NCI-H1694 treated with DMSO at 0.1 percent for 48 hours (cell line): ENCODE data around the gene GOLGA1.
A peak's percentile ranks its signal among the peaks of the same experiment; 100 is the strongest.
"Not testable (repeated sequence)": the region's sequence is repeated elsewhere in the genome, so short reads cannot be mapped to it uniquely, and the experiment has no call there.

Experiments
- DNase-seq: peaks from one replicate; lab custom pipeline; 2025; lab: John Stamatoyannopoulos, UW

GOLGA1 gene, protein sequence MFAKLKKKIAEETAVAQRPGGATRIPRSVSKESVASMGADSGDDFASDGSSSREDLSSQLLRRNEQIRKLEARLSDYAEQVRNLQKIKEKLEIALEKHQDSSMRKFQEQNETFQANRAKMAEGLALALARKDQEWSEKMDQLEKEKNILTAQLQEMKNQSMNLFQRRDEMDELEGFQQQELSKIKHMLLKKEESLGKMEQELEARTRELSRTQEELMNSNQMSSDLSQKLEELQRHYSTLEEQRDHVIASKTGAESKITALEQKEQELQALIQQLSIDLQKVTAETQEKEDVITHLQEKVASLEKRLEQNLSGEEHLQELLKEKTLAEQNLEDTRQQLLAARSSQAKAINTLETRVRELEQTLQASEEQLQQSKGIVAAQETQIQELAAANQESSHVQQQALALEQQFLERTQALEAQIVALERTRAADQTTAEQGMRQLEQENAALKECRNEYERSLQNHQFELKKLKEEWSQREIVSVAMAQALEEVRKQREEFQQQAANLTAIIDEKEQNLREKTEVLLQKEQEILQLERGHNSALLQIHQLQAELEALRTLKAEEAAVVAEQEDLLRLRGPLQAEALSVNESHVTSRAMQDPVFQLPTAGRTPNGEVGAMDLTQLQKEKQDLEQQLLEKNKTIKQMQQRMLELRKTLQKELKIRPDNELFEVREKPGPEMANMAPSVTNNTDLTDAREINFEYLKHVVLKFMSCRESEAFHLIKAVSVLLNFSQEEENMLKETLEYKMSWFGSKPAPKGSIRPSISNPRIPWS

GRCh38 chr9:124940894-124941678 is at the start of gene GOLGA1:
Gene GOLGA1 (minus strand): TSS chr9:124941083. CDS start chr9:124938711, 2,372 bp downstream.
- DNase-seq: peak; percentile 63

DNA sequence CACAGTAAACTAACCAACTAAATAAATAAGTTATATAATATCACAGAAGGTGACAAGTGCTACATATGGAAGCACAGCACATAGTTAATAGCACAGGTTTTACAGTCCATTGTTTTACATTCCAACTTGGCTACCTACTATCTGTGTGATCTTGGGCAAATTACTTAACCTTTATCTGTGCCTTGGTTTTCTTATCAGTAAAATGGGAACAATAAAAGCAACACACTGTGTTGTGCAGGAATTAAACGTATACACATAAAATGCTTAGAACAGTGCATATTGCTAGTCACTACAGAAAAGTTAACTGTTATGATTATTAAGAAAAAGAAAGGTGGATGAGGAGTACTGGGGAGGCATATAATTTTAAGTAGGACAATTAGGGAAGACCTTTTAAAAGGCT is 42.8 kb upstream of the GOLGA1 start:
- DNase-seq: no peak

- DNase-seq: no peak
These were observed 39.5 kb upstream of the GOLGA1 start for GRCh38 chr9:124980431-124980830.

- no peak for DNase-seq
These were observed 34.2 kb upstream of the GOLGA1 start for GRCh38 chr9:124975131-124975530.

- no peak for DNase-seq
These were observed 32.9 kb upstream of the GOLGA1 start for GRCh38 chr9:124973807-124974206.

DNA sequence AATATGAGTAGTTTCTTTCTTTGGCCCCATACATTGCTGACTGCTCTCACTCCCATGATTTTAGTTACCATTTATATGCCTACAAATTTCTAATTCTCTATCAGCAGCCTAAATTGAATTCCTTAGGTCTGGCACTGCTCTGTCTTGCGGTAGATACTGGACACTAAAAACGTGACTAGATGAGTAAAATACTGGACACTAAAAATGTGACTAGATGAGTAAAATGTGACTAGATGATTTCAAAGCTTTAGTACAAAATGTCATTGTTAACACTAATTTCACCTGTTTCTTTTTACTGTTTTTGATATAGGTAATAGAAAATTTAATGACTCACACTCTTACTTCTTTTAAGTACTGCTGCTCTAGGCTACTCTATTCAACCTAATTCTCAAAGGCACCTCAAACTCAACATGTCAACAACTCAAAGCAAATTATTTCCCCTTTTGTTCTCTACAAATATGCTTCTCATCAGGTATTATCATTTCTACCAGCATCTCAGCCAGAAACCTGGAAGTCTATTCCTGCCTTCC is 31.4 kb upstream of the GOLGA1 start:
- no peak for DNase-seq

GRCh38 chr9:124969401-124969800 is 28.5 kb upstream of the GOLGA1 start:
- DNase-seq: no peak

- DNase-seq: no peak
These were observed 27.4 kb upstream of the GOLGA1 start for GRCh38 chr9:124968238-124968637.

DNA sequence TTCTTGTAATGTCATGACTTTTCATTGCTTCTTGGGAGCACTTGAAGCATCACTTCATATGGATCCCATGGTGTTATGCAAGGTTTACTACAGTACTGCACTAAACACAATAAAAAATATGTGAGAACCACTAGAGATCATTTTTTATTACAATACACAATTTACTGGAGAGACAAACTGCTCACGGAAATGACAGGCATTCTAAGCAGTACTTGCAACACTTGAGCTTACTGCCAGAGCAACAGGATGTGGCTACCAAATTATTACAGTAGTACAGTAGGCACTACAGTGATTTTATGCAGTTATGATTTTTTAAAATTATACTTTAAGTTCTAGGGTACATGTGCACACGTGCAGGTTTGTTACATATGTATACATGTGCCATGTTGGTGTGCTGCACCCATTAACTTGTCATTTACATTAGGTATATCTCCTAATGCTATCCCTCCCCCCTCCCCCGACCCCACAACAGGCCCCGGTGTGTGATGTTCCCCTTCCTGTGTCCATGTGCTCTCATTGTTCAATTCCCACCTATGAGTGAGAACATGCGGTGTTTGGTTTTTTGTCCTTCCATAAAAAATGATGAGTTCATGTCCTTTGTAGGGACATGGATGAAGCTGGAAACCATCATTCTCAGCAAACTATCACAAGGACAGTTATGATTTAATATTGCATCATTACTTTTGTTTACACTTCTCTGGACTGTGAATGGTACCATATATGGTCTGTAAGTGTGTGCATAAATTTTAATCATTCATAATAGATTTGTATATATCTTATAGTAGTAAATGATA is 25.1 kb upstream of the GOLGA1 start:
- DNase-seq: not testable (repeated sequence)

DNA sequence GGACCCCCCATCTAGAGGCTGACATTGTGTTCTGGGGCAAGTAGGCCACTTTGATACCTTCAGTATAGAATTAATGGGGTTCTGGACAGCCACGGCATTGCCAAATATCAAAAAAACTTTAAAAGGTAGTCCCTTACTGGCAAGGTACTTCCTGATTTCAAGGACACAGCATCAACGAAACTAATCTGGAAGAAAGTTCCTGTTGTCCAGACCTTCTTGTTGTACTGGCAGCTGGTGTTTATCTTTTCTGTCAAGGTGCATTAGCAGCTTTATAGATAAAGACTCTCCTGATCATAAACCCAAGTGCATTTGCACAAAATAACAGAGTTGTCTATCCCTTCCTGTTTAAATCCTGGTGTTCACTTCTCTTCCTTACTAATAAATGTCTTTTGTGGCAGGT is 23.7 kb upstream of the GOLGA1 start:
- no peak for DNase-seq

GRCh38 chr9:124964056-124964455 is 23.2 kb upstream of the GOLGA1 start:
- DNase-seq: no peak

DNA sequence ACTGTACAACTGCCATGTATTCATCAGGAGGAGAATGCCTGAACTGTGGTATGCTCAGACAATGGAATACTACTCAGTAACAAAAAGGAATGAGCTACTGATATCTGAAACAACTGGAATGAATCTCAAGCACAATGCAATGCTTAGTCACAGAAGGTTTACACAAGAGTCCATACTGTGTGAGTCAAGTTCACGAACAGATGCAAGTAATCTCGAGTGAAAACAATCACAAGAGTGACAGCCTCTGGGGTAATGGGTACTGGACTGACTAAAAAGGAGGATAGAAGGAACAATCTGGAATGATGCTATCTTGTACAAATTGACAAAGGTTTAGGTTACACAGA is 19.5 kb upstream of the GOLGA1 start:
- no peak for DNase-seq

DNA sequence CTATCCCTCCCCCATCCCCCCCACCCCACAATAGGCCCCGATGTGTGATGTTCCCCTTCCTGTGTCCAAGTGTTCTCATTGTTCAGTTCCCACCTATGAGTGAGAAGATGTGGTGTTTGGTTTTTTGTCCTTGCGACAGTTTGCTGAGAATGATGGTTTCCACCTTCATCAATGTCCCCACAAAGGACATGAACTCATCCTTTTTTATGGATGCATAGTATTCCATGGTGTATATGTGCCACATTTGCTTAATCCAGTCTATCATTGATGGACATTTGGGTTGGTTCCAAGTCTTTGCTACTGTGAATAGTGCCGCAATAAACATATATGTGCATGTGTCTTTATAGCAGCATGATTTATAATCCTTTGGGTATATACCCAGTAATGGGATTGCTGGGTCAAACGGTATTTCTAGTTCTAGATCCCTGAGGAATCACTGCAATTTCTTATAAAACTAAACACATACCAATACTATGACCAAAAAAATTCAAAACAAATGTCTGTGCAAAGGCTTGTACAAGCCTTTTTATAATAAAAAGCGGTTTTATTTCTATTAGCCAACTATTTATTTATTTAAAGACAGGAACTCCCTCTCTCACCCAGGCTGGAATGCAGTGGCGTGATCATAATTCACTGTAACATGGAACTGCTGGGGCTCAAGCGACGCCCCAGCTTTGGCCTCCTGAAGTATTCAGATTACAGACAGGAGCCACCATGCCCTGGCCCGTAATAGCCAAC is 19.0 kb upstream of the GOLGA1 start:
- not testable (repeated sequence) for DNase-seq

DNA sequence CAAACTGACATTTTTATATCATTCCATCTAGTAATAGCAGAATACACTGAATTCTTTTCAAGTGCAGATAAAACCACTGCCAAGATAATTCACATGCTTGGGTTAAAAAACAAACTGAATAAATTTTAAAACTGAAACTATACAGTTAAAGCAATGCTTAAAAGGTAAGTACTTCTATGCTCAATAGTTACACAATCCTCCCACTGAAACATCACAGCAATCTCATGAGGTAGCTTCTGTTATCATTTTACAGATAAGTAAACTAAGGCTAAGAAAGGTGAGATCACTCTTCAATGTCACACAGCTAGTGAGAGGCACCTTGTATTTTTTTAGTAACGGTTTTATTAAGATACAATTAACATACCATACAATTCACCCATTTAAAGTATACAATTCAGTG is 13.4 kb upstream of the GOLGA1 start:
- DNase-seq: no peak

DNA sequence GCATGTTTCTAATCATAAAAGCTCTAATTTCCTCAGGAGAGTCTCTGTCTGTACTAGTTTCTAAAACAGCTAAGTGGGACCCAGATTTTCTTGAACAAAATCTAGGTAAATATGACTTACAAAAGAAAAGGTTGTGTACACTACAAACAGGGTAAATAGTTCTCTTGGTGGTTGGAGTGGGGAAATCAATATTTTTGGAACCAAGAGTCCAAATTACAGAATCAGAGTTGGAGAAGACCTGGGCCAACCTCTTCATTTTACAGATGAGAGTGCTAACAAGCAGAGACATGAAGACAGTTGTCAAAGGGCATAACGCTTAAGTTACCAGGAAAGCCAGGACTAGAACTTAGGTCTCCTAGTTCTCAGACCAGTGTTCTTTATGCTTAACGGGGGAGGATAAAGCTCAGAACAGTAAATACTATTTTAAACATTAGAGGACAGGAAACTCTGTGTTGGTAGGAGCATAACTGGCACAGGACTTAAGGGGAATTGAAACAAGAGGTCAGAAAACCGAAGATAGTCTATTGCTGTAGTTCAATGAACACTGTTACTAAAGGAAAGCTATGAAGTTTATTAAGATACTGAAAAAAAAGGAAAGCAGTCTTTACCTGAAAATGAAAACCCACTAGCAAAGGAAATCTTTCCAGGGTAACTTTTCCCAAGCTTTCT is 9.3 kb upstream of the GOLGA1 start:
- no peak for DNase-seq

DNA sequence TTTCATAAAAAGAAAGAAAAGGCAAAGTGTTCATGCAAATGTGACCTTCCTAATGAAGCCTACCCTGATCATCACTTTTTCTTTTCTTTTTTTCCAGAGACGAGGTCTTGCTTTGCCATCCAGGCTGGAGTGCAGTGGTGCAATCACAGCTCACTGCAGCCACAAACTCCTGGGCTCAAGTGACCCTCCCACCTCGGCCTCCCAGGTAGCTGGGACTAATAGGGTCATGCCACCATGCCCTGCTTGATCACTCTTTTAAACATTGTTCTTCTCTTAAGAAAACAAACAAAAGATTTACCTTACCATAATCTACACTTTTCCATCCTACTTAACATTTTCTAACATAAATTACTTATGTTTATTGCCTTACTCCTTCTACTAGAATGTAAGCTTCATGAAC is 8.5 kb upstream of the GOLGA1 start:
- DNase-seq: no peak

GRCh38 chr9:124947727-124948391 is 7.0 kb upstream of the GOLGA1 start:
- DNase-seq: no peak

DNA sequence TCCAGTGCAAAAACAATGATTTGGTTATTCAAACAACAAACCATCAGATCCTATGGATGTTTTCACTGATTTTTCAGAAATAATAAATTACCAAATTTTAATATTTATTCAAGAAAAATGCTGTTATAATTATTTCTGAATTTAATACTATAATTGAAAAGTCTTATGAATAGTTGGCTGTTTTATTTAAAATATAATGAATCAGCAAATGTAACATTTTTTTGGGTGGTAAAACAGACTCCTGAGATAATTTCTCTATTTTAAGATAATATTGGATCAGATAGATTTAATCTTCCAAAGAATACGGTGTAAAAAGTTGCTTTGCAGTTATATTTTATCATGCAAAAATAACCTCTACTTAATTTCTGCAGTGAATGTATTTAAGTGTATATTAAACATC is 5.3 kb upstream of the GOLGA1 start:
- DNase-seq: no peak

GRCh38 chr9:124941679-124942561 is 1.0 kb upstream of the GOLGA1 start:
- DNase-seq: no peak
